GM12892 (cell line): Measurements from ENCODE around the gene HRH4.

Source experiments
- POLR2A ChIP-seq: IDR thresholded peaks from 2 replicates; pipeline ENCODE4 v1.6.1; 2011; ENCODE audit warnings: low read depth, low read length, control low read depth
- POLR2AphosphoS5 ChIP-seq: IDR thresholded peaks from 2 replicates; pipeline ENCODE4 v1.6.1; 2011; ENCODE audit warnings: low read depth, low read length, control low read depth
- TAF1 ChIP-seq: IDR thresholded peaks from 2 replicates; pipeline ENCODE4 v1.6.1; 2011; ENCODE audit warnings: low read depth, mild to moderate bottlenecking, control low read depth, low read length, borderline replicate concordance

- TF ChIP-seq POLR2A = no peak
- TF ChIP-seq TAF1 = no peak
- TF ChIP-seq POLR2AphosphoS5 = no peak
Observed at GRCh38 chr18:24497031-24497754, 36.8 kb downstream of the HRH4 start.
